SK-N-SH treated with all-trans-retinoic acid at 6 μM for 48 hours (cell line): ENCODE measurements around the gene SLC25A34.

ENCODE experiments used
- BACH2 ChIP-seq: fragments of 250-450 bp; sonication (Bioruptor Pico); IDR thresholded peaks from 2 replicates; pipeline ENCODE4 v1.9.0; 2021; ENCODE audit warnings: mild to moderate bottlenecking, borderline replicate concordance
- CREB5 ChIP-seq: fragments of 250-450 bp; sonication (Bioruptor Pico); IDR thresholded peaks from 2 replicates; pipeline ENCODE4 v1.5.1; 2020; ENCODE audit warnings: low read depth, mild to moderate bottlenecking, moderate library complexity
- CSDC2 ChIP-seq: fragments of 250-450 bp; sonication (Bioruptor Pico); IDR thresholded peaks from 2 replicates; pipeline ENCODE4 v1.5.0; 2020; ENCODE audit warnings: mild to moderate bottlenecking, moderate library complexity
- CSRNP3 ChIP-seq: fragments of 250-450 bp; sonication (Bioruptor Pico); IDR thresholded peaks from 2 replicates; pipeline ENCODE4 v1.5.1; 2021; ENCODE audit warnings: mild to moderate bottlenecking, moderate library complexity
- ESRRG ChIP-seq: fragments of 250-450 bp; sonication (Bioruptor Pico); IDR thresholded peaks from 2 replicates; pipeline ENCODE4 v1.6.1; 2021; ENCODE audit warnings: mild to moderate bottlenecking
- POU6F1 ChIP-seq: fragments of 250-450 bp; sonication (Bioruptor Pico); IDR thresholded peaks from 2 replicates; pipeline ENCODE4 v1.8.0; 2021; ENCODE audit warnings: low read depth, mild to moderate bottlenecking, moderate library complexity, borderline replicate concordance
- PPARA ChIP-seq: fragments of 250-450 bp; sonication (Bioruptor Pico); IDR thresholded peaks from 2 replicates; pipeline ENCODE4 v1.5.0; 2020; ENCODE audit warnings: mild to moderate bottlenecking, borderline replicate concordance
- SNAI2 ChIP-seq: fragments of 250-450 bp; sonication (Bioruptor Pico); IDR thresholded peaks from 2 replicates; pipeline ENCODE4 v1.5.0; 2020; ENCODE audit warnings: mild to moderate bottlenecking, moderate library complexity
- TSHZ2 ChIP-seq: fragments of 250-450 bp; sonication (Bioruptor Pico); IDR thresholded peaks from 2 replicates; pipeline ENCODE4 v1.5.0; 2020; ENCODE audit warnings: mild to moderate bottlenecking, moderate library complexity
- ZFP3 ChIP-seq: fragments of 250-450 bp; sonication (Bioruptor Pico); IDR thresholded peaks from 2 replicates; pipeline ENCODE4 v1.5.0; 2020; ENCODE audit warnings: mild to moderate bottlenecking, moderate library complexity

GRCh38 chr1:15719381-15720120 is 16.5 kb upstream of the SLC25A34 start:
- TF ChIP-seq POU6F1 (CRISPR knock-in tag) (no peak), PPARA (CRISPR knock-in tag) (no peak), ZFP3 (CRISPR knock-in tag) (no peak), CSRNP3 (CRISPR knock-in tag) (no peak), SNAI2 (CRISPR knock-in tag) (no peak), ESRRG (CRISPR knock-in tag) (no peak), TSHZ2 (no peak), CSDC2 (CRISPR knock-in tag) (no peak), CREB5 (CRISPR knock-in tag) (no peak), BACH2 (CRISPR knock-in tag) (no peak)
